ENCODE results near the gene CSPG4.
"Not testable (repeated sequence)": the region's sequence is repeated elsewhere in the genome, so short reads cannot be mapped to it uniquely, and the experiment has no call there.

DNA sequence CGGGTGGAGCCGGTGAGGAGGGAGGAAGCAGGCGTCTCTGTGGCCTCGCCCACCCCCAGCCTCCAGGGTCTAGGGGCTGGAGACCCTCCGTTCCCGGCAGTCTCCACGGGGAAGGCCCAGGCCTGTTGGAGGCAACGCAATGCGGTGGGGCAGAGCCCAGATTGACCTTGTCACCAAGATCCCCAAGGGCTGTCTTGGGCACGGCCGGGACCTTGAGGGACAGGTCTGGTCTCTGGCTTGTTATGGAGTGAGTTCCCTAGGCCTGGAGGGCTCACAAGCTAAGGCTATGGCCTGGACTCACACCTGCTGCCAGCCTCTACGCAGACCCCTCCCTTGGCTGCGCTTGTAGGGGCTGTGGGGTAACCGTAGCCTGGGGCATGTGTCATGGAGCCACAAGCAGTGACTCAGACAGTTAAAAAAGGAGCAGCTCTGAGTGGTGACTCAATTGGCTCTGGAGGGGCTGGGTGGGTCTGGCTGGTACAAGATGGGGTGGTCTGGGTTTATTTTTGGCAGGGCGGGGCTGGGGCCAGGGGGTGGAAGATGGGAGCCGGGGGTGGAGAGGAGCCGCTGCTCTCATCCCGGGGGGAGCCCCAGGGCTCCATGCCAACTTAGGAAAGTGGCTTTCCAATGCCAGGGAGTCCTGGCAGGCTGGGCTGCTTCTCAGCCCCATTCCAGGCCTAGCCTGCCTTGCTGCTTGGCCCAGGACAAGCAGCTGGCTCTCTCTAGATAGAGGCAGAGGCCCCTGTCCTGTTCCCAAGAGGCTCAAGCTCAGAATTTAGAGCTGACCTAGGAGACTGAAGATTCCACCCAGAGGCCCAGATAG lies 9.0 kb downstream of the CSPG4 start:
- TF ChIP-seq POLR2AphosphoS5 (IDR thresholded peaks at IDR 0.05; ENCODE audit: borderline replicate concordance, low read depth, low read length); EZH2 (IDR thresholded peaks at IDR 0.05); FOXP2 (optimal IDR thresholded peaks at IDR 0.05; ENCODE audit: control extremely low read depth, extremely low read length, insufficient read depth): not testable (repeated sequence)
